Hindlimb muscle (tissue), 1 donor: ENCODE results near the gene SNX11. TPM values are rescaled to one million over a fixed set of nuclear protein-coding genes. Genes with fewer than 3 reads are reported as not detected.
"Not testable (repeated sequence)": the region's sequence is repeated elsewhere in the genome, so short reads cannot be mapped to it uniquely, and the experiment has no call there.

ENCODE experiments used
- DNase-seq: peaks from one replicate; pipeline ENCODE4 v3.0.0-alpha.2; 2013
- polyA plus RNA-seq: library from polyadenylated mRNA; unstranded; fragments of 120-200 nt; gene quantifications from one replicate; pipeline ENCODE4 v1.2.1, GENCODE V29; 2013; ENCODE audit not compliant: insufficient read length

The SNX11 gene
- 11.8 TPM for polyA plus RNA-seq

DNA sequence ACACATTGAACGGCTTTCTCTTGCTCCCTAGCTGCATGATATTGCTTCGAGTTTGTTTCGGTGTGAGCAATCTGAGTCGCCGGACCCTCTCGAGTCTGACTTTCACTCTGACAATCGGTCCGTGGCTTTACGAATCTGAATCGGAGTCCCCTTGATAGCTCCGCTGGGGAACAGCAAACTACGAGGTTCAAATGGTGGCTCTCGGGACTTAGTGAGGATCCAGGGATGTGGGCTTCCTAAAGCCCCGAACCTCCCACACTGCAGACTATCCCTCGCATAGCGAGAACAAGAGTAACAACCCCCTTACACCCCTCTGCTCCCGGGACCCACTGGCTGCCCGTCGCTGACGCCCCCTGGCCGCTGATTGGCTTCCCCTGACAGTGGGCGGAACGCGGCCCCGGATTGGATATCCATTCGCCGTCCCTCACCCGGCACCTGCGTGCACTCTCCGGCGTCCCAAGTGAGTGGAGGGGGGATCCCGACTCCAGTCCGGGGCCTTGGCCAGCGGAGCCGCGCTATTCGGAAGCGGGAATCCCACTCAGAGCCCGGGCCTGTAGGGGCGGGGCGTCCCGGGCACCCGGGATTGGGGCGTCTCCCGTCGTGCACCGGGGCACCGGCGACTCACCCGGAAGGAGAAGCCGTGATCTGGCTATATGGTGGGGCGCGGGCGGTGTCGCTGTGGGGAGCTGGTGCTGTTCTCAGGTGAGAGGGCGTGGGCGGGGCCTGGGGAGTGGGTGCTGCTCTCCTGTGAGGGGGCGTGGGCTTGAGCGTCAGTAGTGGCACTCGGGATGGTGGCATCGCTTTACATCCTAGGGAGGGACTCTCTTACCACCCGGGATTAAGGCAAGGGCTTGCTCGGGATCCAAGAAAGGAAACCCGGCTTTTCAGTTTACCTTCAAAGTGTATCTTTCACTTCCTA lies at the start of gene SNX11:
Gene SNX11 (plus strand): TSS at position 630 of the 919 bp plus-strand sequence. CDS start 4,278 bp downstream, outside the sequence.
- peak; percentile 84 for DNase-seq

DNA sequence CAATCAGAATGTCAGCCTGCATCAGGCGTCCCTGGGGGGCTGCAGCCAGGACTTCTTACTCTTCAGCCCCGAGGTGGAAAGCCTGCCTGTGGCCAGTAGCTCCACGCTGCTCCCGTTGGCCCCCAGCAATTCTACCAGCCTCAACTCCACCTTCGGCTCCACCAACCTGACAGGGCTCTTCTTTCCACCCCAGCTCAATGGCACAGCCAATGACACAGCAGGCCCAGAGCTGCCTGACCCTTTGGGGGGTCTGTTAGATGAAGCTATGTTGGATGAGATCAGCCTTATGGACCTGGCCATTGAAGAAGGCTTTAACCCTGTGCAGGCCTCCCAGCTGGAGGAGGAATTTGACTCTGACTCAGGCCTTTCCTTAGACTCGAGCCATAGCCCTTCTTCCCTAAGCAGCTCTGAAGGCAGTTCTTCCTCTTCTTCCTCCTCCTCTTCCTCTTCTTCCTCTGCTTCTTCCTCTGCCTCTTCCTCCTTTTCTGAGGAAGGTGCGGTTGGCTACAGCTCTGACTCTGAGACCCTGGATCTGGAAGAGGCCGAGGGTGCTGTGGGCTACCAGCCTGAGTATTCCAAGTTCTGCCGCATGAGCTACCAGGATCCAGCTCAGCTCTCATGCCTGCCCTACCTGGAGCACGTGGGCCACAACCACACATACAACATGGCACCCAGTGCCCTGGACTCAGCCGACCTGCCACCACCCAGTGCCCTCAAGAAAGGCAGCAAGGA lies 49.0 kb upstream of the SNX11 start:
- DNase-seq = no peak

DNA sequence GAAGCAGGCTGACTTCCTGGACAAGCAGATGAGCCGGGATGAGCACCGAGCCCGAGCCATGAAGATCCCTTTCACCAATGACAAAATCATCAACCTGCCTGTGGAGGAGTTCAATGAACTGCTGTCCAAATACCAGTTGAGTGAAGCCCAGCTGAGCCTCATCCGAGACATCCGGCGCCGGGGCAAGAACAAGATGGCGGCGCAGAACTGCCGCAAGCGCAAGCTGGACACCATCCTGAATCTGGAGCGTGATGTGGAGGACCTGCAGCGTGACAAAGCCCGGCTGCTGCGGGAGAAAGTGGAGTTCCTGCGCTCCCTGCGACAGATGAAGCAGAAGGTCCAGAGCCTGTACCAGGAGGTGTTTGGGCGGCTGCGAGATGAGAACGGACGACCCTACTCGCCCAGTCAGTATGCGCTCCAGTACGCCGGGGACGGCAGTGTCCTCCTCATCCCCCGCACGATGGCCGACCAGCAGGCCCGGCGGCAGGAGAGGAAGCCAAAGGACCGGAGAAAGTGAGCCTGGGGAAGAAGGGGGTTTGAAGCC lies 48.4 kb upstream of the SNX11 start:
- no peak for DNase-seq

GRCh38 chr17:48060249-48060648 lies 47.3 kb upstream of the SNX11 start:
- DNase-seq = no peak

- DNase-seq = no peak
Observed at GRCh38 chr17:48062273-48062672, 45.3 kb upstream of the SNX11 start.

DNA sequence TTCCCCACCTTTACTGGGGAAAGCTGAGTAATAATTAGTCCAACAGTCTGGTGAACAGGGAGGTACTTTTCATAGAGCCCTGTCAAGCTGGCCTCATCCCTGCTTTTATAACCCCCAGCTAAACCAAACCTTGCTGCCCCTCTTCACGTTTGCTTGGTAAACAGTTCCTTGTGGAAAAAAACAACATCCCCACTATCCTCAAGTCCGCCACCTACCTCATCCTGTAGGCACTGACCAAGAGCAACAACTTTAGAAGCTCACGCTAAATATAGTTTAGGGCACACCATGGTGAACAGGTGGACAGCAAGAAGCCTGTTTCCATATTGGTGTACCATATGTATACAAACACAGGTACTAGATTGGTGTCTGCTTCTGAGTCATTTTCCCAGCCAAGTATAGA lies 42.9 kb upstream of the SNX11 start:
- no peak for DNase-seq

GRCh38 chr17:48066192-48066591 lies 41.4 kb upstream of the SNX11 start:
- no peak for DNase-seq

DNA sequence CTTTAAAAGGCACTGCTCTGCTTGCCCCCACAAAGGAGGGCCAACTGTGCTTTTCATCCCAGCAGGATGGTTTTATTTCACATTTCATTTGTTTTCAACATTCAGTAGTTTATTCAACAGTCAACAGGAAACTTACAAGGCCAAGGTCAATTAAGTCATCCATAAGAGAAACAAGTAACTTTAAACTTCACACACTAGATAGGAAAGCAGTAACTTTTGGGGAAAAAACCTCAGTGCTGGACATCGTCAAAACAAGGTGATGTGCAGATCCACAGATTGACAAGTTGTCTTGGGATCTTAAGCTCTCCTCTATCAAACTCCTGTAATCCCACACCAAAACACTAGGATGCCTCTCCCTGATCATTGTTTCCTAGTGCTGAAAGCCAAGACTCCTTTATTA lies 40.9 kb upstream of the SNX11 start:
- DNase-seq = no peak

DNA sequence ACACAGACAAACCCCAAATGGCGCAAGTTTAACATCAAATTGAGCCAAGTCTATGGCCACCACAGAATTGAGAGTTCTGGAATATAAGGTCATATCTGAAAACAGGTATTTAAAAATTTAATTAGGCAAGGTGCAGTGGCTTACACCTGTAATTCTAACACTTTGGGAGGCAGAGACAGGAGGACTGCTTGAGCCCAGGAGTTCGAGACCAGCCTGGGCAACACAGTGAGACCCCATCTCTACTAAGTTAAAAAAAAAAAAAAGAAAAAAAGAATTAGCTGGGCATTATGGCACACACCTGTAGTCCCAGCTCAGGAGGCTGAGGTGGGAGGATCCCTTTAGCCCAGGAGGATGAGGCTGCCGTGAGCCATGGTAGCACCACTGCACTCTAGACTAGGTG lies 40.3 kb upstream of the SNX11 start:
- DNase-seq = no peak

- DNase-seq = not testable (repeated sequence)
Observed at GRCh38 chr17:48067808-48068207, 39.8 kb upstream of the SNX11 start.

- no peak for DNase-seq
Observed at GRCh38 chr17:48068491-48068961, 39.0 kb upstream of the SNX11 start.

GRCh38 chr17:48070195-48070594 lies 37.4 kb upstream of the SNX11 start:
- DNase-seq = no peak

DNA sequence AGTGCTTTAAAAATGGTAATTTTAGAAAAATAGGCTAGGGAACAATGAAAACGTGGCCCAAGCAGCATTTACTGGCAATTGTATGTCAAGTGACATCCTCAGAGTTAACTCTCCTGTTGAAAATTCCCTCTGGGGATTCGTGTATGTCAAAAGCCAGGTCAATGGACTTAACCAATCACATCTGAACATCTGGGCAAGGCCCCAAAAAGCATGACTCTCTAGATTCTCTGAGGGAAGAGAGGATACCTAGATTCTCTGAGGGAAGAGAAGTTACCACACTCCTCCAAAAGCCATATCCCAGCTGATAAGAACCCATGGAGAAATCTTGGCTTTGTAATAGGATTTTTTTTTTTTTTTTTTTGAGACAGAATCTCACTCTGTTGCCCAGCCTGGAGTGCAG lies 35.9 kb upstream of the SNX11 start:
- DNase-seq = no peak

DNA sequence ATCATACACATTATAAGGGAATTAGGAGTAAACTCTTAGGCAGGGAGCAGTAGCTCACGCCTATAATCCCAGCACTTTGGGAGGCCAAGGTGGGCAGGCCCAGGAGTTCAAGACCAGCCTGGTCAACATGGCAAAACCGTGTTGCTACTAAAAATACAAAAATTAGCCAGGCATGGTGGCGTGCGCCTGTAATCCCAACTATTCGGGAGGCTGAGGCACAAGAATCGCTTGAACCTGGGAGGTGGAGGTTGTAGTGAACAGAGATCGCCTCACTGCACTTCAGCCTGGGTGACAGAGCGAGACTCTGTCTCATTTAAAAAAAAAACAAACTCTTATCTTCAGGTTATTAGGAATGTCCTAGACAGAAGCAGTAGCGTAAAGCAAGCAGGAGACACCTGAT lies 34.8 kb upstream of the SNX11 start:
- not testable (repeated sequence) for DNase-seq

GRCh38 chr17:48073566-48074094 lies 33.9 kb upstream of the SNX11 start:
- not testable (repeated sequence) for DNase-seq

DNA sequence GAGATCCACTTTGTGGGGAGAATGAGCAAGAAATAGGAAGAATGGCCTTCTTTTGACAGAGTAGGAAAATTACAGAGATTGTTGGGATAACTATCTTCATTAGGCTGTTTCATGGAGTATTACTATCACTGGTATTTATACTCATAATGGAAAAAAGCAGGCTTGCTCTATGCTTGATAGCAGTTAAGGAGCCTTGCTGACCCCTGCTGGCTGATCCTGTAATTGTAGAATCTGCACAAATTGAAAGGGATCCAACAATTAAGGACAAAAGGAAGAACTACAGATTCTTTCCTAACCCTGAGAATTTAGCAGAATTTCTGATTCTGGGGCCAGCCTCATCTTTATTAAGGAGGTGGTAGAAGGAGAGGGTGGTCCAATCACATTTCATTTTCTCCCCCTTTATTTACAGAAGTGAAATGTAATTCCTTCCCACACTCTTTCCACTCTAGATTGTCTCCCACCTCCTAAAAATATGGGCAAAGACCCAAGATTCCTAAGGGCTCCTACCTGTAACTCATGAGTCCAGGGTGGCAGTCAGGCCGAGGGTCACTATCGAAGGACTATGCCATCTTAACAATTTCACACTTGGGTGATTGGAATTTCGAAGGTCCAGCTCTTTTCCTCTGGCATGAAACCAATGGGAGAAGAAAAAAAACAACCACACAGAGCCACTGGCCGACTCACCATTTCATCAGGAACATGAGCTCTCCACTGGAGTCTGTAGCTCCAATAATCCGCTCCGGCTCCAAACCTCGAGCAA lies 33.1 kb upstream of the SNX11 start:
- DNase-seq = peak; percentile 84

- DNase-seq = not testable (repeated sequence)
Observed at GRCh38 chr17:48077152-48077551, 30.4 kb upstream of the SNX11 start.

DNA sequence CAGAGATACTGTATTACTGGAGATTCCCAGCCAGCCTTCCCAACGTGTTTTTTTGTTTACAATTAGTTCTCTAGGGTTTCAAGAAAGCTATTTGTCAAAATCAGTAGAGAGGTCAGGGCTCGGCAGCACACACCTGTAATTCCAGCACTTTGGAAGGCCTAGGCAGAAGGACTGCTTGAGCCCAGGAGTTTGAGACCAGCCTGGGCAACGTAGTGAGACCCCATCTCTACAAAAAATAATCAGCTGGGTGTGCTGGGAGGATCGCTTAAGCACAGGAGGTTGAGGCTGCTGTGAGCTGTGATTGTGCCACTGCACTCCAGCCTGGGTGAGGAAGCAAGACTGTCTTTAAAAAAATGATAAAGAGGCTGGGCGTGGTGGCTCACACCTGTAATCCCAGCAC lies 25.7 kb upstream of the SNX11 start:
- DNase-seq = no peak

DNA sequence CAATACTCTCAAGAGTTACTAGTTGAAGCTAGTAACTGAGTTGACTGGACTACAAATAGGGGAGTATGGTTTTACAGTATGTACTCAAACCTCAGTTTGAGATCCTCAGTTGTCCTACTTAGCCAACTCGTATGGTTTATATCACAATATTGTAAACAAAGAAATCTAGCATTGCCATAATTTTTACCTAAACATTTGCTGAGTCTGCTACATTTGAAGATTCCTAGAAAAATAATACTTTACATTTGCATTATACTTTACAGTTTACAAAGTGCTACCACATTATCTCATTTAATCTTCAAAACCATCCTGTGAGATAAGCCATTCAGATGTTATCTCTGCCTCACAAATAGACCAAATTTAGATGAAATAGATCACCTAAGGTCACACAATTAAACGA lies 22.6 kb upstream of the SNX11 start:
- DNase-seq = no peak

DNA sequence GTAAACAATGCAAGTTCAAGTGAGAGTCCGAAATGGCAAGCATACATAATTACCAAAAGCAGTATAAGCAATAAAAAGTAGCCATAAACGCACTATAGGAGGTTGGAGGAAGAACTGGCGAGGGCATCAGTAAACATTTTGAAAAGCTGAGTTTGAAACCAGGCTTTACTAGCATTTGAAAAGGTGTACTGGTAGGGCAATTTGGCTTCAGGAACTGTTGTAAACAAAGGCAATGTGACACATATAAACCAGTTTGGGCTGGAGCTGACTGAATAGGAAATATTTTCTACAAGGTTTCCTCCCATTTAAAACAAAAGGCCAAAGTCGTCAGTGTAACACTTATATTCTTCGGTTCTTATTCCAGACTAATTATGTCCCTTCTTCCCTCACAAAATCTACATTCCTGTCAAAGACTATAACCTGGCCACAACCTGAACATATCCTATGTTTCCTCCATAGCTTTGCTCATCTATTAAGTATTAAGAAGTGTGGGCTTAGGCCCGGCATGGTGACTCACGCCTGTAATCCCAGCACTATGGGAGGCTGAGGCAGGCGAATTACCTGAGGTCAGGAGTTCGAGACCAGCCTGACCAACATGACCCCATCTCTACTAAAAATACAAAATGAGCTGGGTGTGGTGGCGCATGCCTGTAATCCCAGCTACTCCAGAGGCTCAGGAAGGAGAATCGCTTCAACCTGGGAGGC lies 14.1 kb upstream of the SNX11 start:
- DNase-seq = no peak

GRCh38 chr17:48095611-48096010 lies 12.0 kb upstream of the SNX11 start:
- DNase-seq = no peak

DNA sequence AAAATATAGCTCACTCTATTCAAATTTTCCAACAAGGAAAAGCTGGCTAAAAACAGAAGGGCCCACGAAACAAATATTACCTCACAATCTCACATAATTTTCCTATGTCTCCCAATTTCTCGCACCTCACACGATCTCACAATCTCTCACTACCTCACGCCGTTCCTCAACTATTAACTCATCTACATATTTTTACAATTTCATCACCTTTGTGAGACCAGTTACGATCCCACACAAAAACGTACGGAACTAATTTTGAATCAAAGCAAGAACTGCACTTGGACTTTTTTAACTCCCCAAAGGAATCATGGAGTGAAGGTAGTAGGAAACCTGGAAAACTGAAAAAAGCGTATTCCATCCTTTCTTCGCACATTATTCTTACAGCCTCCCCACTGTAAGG lies 7.4 kb upstream of the SNX11 start:
- DNase-seq = no peak
